ENCODE results near the gene PCTP. TPM values are rescaled to one million over a fixed set of nuclear protein-coding genes. Genes with fewer than 3 reads are reported as not detected.

Gene PCTP
- total and polyA plus RNA-seq, 2 experiments from 2014 or later = 22.7 to 35.4 TPM

GRCh38 chr17:55784666-55785065 is 33.8 kb downstream of the PCTP start:
- Histone ChIP-seq H3K4me3 (no peak overlapping the region), H3K79me2 (no peaks in the 10 kb centered on the region), H3K27me3 (no peaks in the 10 kb centered on the region), H3K9me2 (replicated peaks; ENCODE audit: insufficient read depth) (no peaks in the 10 kb centered on the region), H3K9me3 (ENCODE audit: low read depth) (no peaks in the 10 kb centered on the region), H4K20me1 (ENCODE audit: insufficient read depth, poor library complexity, severe bottlenecking) (no peaks in the 10 kb centered on the region), H3K4me2 (no peak overlapping the region), H3K4me1 (ENCODE audit: insufficient read depth) (no peaks in the 10 kb centered on the region), H3K36me3 (replicated peaks; ENCODE audit: insufficient read depth, low read depth) (no peaks in the 10 kb centered on the region), H3K27ac (no peak overlapping the region), H2AFZ (no peak overlapping the region)
- no peak for TF ChIP-seq EZH2 (IDR thresholded peaks at IDR 0.05; ENCODE audit: borderline replicate concordance)
- TF ChIP-seq CTCF (IDR thresholded peaks at IDR 0.05; ENCODE audit: poor library complexity) = no peak
- TF ChIP-seq EZH2phosphoT487 (IDR thresholded peaks at IDR 0.05; ENCODE audit: low read depth, severe bottlenecking, unreplicated experiment) = no peak
- DNase-seq (ENCODE audit: low spot score) = no peak
- WGBS (ENCODE audit: low lambda C conversion rate, missing lambda C conversion rate) = 69% methylated on average over 2 of the region's 2 CpGs

GRCh38 chr17:55785181-55785580 is 34.3 kb downstream of the PCTP start:
- no peak overlapping the region for H3K4me2 ChIP-seq
- no peak for TF ChIP-seq EZH2phosphoT487 (IDR thresholded peaks at IDR 0.05; ENCODE audit: low read depth, severe bottlenecking, unreplicated experiment)
- TF ChIP-seq CTCF (IDR thresholded peaks at IDR 0.05; ENCODE audit: poor library complexity) = no peak
- no peak for TF ChIP-seq EZH2 (IDR thresholded peaks at IDR 0.05; ENCODE audit: borderline replicate concordance)
- WGBS (ENCODE audit: low lambda C conversion rate, missing lambda C conversion rate) = 47% methylated on average over 1 of the region's 1 CpG
- no peak overlapping the region for H3K27ac ChIP-seq
- no peaks in the 10 kb centered on the region for H3K79me2 ChIP-seq
- H2AFZ ChIP-seq = no peak overlapping the region
- H3K27me3 ChIP-seq = no peaks in the 10 kb centered on the region
- no peak for DNase-seq (ENCODE audit: low spot score)
- H3K9me2 ChIP-seq (replicated peaks; ENCODE audit: insufficient read depth) = no peaks in the 10 kb centered on the region
- H3K36me3 ChIP-seq (replicated peaks; ENCODE audit: insufficient read depth, low read depth) = no peaks in the 10 kb centered on the region
- no peaks in the 10 kb centered on the region for H4K20me1 ChIP-seq (ENCODE audit: insufficient read depth, poor library complexity, severe bottlenecking)
- H3K4me3 ChIP-seq = no peak overlapping the region
- H3K9me3 ChIP-seq (ENCODE audit: low read depth) = no peaks in the 10 kb centered on the region
- H3K4me1 ChIP-seq (ENCODE audit: insufficient read depth) = no peaks in the 10 kb centered on the region

- no peaks in the 10 kb centered on the region for H3K9me2 ChIP-seq (replicated peaks; ENCODE audit: insufficient read depth)
- H3K27ac ChIP-seq = no peak overlapping the region
- no peaks in the 10 kb centered on the region for H3K4me1 ChIP-seq (ENCODE audit: insufficient read depth)
- H3K4me2 ChIP-seq = no peak overlapping the region
- DNase-seq (ENCODE audit: low spot score) = no peak
- no peaks in the 10 kb centered on the region for H3K27me3 ChIP-seq
- H3K9me3 ChIP-seq (ENCODE audit: low read depth) = no peaks in the 10 kb centered on the region
- H3K4me3 ChIP-seq = no peak overlapping the region
- TF ChIP-seq CTCF (IDR thresholded peaks at IDR 0.05; ENCODE audit: poor library complexity) (no peak), EZH2 (IDR thresholded peaks at IDR 0.05; ENCODE audit: borderline replicate concordance) (no peak), EZH2phosphoT487 (IDR thresholded peaks at IDR 0.05; ENCODE audit: low read depth, severe bottlenecking, unreplicated experiment) (no peak)
- no peak overlapping the region for H2AFZ ChIP-seq
- no peaks in the 10 kb centered on the region for H3K79me2 ChIP-seq
- no peaks in the 10 kb centered on the region for H3K36me3 ChIP-seq (replicated peaks; ENCODE audit: insufficient read depth, low read depth)
- H4K20me1 ChIP-seq (ENCODE audit: insufficient read depth, poor library complexity, severe bottlenecking) = no peaks in the 10 kb centered on the region
- WGBS (ENCODE audit: low lambda C conversion rate, missing lambda C conversion rate) = 93% methylated on average over 3 of the region's 3 CpGs
These were observed 42.4 kb downstream of the PCTP start for GRCh38 chr17:55793272-55793671.
